ENCODE measurements around the gene MYOF.

Gene MYOF

GRCh38 chr10:93459466-93459865 is 22.7 kb downstream of the MYOF start:
- in situ Hi-C loops (cut with HindIII; ENCODE audit: low pct_ligation_motif_present, low sequenced_read_pairs), result no loop called here
- no peaks in the 10 kb centered on the region for H3K27me3 ChIP-seq (replicated peaks)
- no peak overlapping the region for H3K4me3 ChIP-seq (ENCODE audit: low read depth, low read length)
- peak overlapping the region; percentile 94 for H3K27ac ChIP-seq
- no peak for TF ChIP-seq CTCF (IDR thresholded peaks at IDR 0.05; ENCODE audit: low read depth, low read length, missing control alignments)
- no peak for DNase-seq
- peaks cover 35% of the 10 kb centered on the region for H3K36me3 ChIP-seq (replicated peaks)

- H3K27ac ChIP-seq, result peak overlapping the region; percentile 94
- TF ChIP-seq CTCF (IDR thresholded peaks at IDR 0.05; ENCODE audit: low read depth, low read length, missing control alignments), result no peak
- in situ Hi-C loops (cut with HindIII; ENCODE audit: low pct_ligation_motif_present, low sequenced_read_pairs), result no loop called here
- no peaks in the 10 kb centered on the region for H3K27me3 ChIP-seq (replicated peaks)
- no peak overlapping the region for H3K4me3 ChIP-seq (ENCODE audit: low read depth, low read length)
- DNase-seq, result peak; percentile 100
- H3K36me3 ChIP-seq (replicated peaks), result peaks cover 42% of the 10 kb centered on the region
These were observed 23.3 kb downstream of the MYOF start for GRCh38 chr10:93458821-93459257.

- H3K27me3 ChIP-seq (replicated peaks), result no peaks in the 10 kb centered on the region
- peak overlapping the region; percentile 94 for H3K27ac ChIP-seq
- in situ Hi-C loops (cut with HindIII; ENCODE audit: low pct_ligation_motif_present, low sequenced_read_pairs), result no loop called here
- H3K36me3 ChIP-seq (replicated peaks), result peaks cover 53% of the 10 kb centered on the region
- no peak for DNase-seq
- no peak overlapping the region for H3K4me3 ChIP-seq (ENCODE audit: low read depth, low read length)
- TF ChIP-seq CTCF (IDR thresholded peaks at IDR 0.05; ENCODE audit: low read depth, low read length, missing control alignments), result no peak
These were observed 24.6 kb downstream of the MYOF start for GRCh38 chr10:93457511-93457910.

GRCh38 chr10:93456480-93456879 is 25.7 kb downstream of the MYOF start:
- DNase-seq, result no peak
- H3K27ac ChIP-seq, result peak overlapping the region; percentile 94
- in situ Hi-C loops (cut with HindIII; ENCODE audit: low pct_ligation_motif_present, low sequenced_read_pairs), result no loop called here
- TF ChIP-seq CTCF (IDR thresholded peaks at IDR 0.05; ENCODE audit: low read depth, low read length, missing control alignments), result no peak
- H3K4me3 ChIP-seq (ENCODE audit: low read depth, low read length), result no peak overlapping the region
- H3K27me3 ChIP-seq (replicated peaks), result no peaks in the 10 kb centered on the region
- peaks cover 61% of the 10 kb centered on the region for H3K36me3 ChIP-seq (replicated peaks)

GRCh38 chr10:93454736-93455135 is 27.4 kb downstream of the MYOF start:
- DNase-seq, result no peak
- no peaks in the 10 kb centered on the region for H3K27me3 ChIP-seq (replicated peaks)
- H3K4me3 ChIP-seq (ENCODE audit: low read depth, low read length), result no peak overlapping the region
- H3K27ac ChIP-seq, result no peak overlapping the region
- no peak for TF ChIP-seq CTCF (IDR thresholded peaks at IDR 0.05; ENCODE audit: low read depth, low read length, missing control alignments)
- in situ Hi-C loops (cut with HindIII; ENCODE audit: low pct_ligation_motif_present, low sequenced_read_pairs), result no loop called here
- peaks cover 70% of the 10 kb centered on the region for H3K36me3 ChIP-seq (replicated peaks)

- H3K36me3 ChIP-seq (replicated peaks), result peaks cover 71% of the 10 kb centered on the region
- no peak for DNase-seq
- in situ Hi-C loops (cut with HindIII; ENCODE audit: low pct_ligation_motif_present, low sequenced_read_pairs), result no loop called here
- no peak overlapping the region for H3K4me3 ChIP-seq (ENCODE audit: low read depth, low read length)
- no peaks in the 10 kb centered on the region for H3K27me3 ChIP-seq (replicated peaks)
- no peak for TF ChIP-seq CTCF (IDR thresholded peaks at IDR 0.05; ENCODE audit: low read depth, low read length, missing control alignments)
- no peak overlapping the region for H3K27ac ChIP-seq
These were observed 28.0 kb downstream of the MYOF start for GRCh38 chr10:93454146-93454545.

Data from brain microvascular endothelial cell (primary cell).